ENCODE measurements around the gene GLTPD2. TPM values are rescaled to one million over a fixed set of nuclear protein-coding genes. Genes with fewer than 3 reads are reported as not detected.
A peak's percentile ranks its signal among the peaks of the same experiment; 100 is the strongest.

GLTPD2 gene
- total and polyA plus RNA-seq, 2 experiments from 2014 or later = 0.47 to 1.3 TPM

- Mint-ChIP-seq H3K27me3 (ENCODE audit: insufficient read depth, low read depth, poor library complexity) (peaks cover 41% of the 10 kb centered on the region), H3K9me3 (no peaks in the 10 kb centered on the region; the same call in 2 of the 3 replicates), H3K4me1 (peaks cover 24% of the 10 kb centered on the region; the same call in 2 of the 3 replicates), H3K36me3 (ENCODE audit: low read depth) (no peaks in the 10 kb centered on the region; the same call in 2 of the 3 replicates), H3K27ac (no peak overlapping the region), H3K4me3 (peak overlapping the region; percentile 83)
- Histone ChIP-seq H3F3A (replicated peaks; ENCODE audit: low read depth) (peaks cover 15% of the 10 kb centered on the region; the same call in 1 of the 2 replicates), H3K4me1 (ENCODE audit: insufficient read depth) (peaks cover 11% of the 10 kb centered on the region), H3K4me3 (peak overlapping the region; percentile 85), H4K20me1 (replicated peaks; ENCODE audit: insufficient read depth) (no peaks in the 10 kb centered on the region), H3K4me2 (peak overlapping the region; percentile 99), H3K9me2 (ENCODE audit: insufficient read depth) (no peaks in the 10 kb centered on the region), H2AFZ (peak overlapping the region; percentile 98), H3K27me3 (ENCODE audit: insufficient read depth) (peaks cover 25% of the 10 kb centered on the region), H3K36me3 (ENCODE audit: insufficient read depth) (no peaks in the 10 kb centered on the region), H3K27ac (ENCODE audit: low read depth) (peak overlapping the region; percentile 39; the same call in 1 of the 2 replicates), H3K79me2 (replicated peaks; ENCODE audit: insufficient read depth) (no peaks in the 10 kb centered on the region)
- peak; percentile 93 for ATAC-seq
- TF ChIP-seq EZH2phosphoT487 (IDR thresholded peaks at IDR 0.05; ENCODE audit: unreplicated experiment) (no peak), CREB1 (CRISPR knock-in tag; IDR thresholded peaks at IDR 0.05; ENCODE audit: low read depth) (no peak), REST (IDR thresholded peaks at IDR 0.05; ENCODE audit: unreplicated experiment) (no peak), ETS1 (IDR thresholded peaks at IDR 0.05) (no peak), ZNF331 (CRISPR knock-in tag; IDR thresholded peaks at IDR 0.05; ENCODE audit: low read depth) (no peak), POLR2AphosphoS5 (IDR thresholded peaks at IDR 0.05; ENCODE audit: low read depth) (peak; percentile 72), CTCF (conservative IDR thresholded peaks at IDR 0.05; ENCODE audit: low read depth in 2 of 2) (peak; percentile 16 to 48; a peak in 2 of 4 replicates), STAT1 (IDR thresholded peaks at IDR 0.05; ENCODE audit: unreplicated experiment) (no peak), ZNF114 (CRISPR knock-in tag; IDR thresholded peaks at IDR 0.05) (no peak), ZNF462 (CRISPR knock-in tag; IDR thresholded peaks at IDR 0.05) (no peak), NANOG (IDR thresholded peaks at IDR 0.05; ENCODE audit: borderline replicate concordance) (no peak)
- peak; percentile 89 for DNase-seq (ENCODE audit: low spot score)
These were observed 43.5 kb upstream of the GLTPD2 start for GRCh38 chr17:4744999-4745969.

Data from GM23338 (cell line).